ENCODE data around the gene TMC7.
"Not testable (repeated sequence)": the region's sequence is repeated elsewhere in the genome, so short reads cannot be mapped to it uniquely, and the experiment has no call there.

Gene TMC7

GRCh38 chr16:18983565-18984434, at the start of gene TMC7:
TSS of gene TMC7 (plus strand) at chr16:18983934. CDS start at chr16:18984064, 130 bp downstream.
- DNase-seq, result peak; percentile 91

GRCh38 chr16:18936727-18937340, 46.9 kb upstream of the TMC7 start:
- DNase-seq, result no peak

DNA sequence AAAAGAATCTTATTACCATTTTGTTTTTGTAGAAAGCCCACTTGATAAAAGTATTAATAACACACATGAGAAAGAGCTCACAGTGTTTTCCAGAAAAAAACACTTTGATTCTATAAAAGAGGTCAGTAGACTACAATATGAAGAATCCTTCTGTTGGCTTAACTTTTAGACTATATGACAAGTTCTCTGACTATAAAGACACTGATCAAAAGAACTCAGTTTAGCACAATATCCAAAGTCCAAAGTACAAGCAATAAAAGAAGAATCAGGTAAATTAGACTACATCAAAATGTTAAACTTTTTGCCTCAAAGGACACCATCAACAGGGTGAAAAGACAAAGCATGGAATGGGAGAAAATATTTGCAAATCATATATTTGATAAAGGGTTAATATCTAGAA, 46.3 kb upstream of the TMC7 start:
- no peak for DNase-seq

GRCh38 chr16:18938986-18939385, 44.7 kb upstream of the TMC7 start:
- no peak for DNase-seq

GRCh38 chr16:18941471-18941870, 42.3 kb upstream of the TMC7 start:
- DNase-seq, result no peak

- DNase-seq, result no peak
Measured at GRCh38 chr16:18942061-18942460, 41.7 kb upstream of the TMC7 start.

DNA sequence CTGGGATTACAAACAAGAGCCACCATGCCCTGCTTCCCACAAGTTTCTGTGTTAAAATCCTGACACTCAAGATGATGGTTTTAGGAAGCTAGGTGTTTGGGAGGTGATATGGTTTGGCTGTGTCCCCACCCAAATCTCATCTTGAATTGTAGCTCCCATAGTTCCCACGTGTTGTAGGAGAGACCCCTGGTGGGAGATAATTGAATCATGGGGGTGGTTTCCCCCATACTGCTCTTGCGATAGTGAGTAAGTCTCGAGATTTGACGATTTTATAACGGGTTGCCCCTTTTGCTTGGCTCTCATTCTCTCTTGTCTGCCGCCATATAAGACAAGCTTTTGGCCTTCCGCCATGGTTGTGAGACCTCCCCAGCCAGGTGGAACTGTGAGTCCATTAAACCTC, 40.3 kb upstream of the TMC7 start:
- DNase-seq, result no peak

GRCh38 chr16:18945233-18945632, 38.5 kb upstream of the TMC7 start:
- DNase-seq, result no peak

- DNase-seq, result no peak
Measured at GRCh38 chr16:18948372-18949020, 35.2 kb upstream of the TMC7 start.

DNA sequence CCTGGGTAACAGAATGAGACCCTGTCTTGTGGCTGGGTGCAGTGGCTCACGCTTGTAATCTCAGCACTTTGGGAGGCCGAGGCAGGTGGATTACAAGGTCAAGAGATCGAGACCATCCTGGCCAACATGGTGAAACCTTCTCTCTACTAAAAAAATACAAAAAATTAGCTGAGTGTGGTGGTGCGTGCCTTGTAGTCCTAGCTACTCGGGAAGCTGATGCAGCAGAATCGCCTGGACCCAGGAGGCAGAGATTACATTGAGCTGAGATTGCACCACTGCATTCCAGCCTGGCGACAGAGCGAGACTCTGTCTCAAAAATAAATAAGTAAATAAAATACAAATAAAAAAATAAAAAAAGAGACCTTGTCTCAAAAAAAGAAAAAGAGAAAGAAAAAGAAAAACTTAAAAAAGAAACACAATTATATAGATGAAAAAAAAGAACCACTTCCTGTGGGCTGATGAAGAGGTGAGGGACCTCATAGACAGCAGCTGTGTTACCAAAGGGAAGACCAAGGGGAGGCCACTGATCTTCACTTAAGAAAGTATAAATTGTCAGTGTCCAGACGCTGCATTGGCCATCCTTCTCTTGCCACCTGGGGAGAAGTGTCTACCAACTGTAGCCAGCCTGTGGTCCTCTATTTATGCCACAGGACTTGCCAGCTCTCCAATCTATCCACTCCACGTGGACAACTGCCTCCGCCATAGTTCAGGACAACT, 33.1 kb upstream of the TMC7 start:
- no peak for DNase-seq

DNA sequence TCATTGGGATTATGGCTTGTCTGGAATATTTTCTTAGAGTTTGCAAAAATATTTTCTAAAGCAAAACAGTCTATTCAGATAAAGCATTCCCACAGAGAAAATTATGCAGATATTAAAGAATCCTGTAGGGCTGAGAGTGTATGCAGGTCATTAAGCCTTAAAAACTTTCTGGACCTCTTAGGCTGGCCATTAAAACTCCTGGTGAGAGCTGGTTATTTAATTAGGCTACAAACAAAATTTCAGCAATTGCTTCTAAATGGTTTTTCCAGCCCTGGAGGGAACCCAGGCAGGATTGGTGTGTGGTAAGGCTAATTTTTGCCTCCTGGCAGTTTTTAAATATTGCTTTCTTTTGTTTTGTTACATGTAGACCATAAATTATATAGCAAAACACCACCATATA, 30.2 kb upstream of the TMC7 start:
- DNase-seq, result no peak

- not testable (repeated sequence) for DNase-seq
Measured at GRCh38 chr16:18955874-18956580, 27.7 kb upstream of the TMC7 start.

DNA sequence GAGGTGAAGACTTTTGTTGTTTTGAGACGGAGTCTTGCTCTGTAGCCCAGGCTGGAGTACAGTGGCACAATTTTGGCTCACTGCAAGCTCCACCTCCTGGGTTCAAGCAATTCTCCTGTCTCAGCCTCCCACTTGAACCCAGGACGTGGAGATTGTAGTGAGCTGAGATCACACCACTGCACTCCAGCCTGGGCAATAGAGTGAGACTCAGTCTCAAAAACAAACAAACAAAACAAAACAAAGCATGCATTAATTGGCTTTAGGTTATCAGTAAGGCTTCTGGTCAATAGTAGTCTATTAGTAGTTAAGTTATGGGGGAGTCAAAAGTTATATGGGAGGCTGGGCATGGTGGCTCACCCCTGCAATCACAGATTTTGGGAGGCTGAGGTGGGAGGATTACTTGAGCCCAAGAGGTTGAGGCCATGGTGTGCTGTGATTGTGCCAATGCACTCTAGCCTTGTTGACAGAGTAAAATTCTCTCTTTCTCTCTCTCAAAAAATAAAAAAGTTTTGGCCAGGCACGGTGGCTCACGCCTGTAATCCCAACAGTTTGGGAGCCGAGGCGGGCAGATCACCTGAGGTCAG, 27.0 kb upstream of the TMC7 start:
- not testable (repeated sequence) for DNase-seq

DNA sequence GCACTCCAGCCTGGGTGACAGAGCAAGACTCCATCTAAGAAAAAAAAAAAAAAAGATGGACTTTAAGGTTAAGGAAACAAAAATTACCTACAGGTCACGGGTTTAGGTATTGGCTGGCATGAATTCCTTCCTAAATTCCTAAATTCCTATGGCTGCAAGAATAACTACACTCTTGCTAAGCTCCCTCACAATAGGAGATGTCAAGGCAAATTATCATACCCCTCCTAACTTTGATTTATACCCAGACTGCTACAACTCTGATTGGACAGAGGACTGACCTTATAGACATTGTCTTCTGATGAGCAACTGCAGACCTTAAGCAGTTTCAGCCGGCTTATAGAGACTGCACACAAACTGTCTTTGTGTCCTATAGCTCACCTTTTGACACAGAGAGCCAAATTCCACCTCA, 25.1 kb upstream of the TMC7 start:
- DNase-seq, result peak; percentile 32

GRCh38 chr16:18959031-18959505, 24.7 kb upstream of the TMC7 start:
- no peak for DNase-seq

DNA sequence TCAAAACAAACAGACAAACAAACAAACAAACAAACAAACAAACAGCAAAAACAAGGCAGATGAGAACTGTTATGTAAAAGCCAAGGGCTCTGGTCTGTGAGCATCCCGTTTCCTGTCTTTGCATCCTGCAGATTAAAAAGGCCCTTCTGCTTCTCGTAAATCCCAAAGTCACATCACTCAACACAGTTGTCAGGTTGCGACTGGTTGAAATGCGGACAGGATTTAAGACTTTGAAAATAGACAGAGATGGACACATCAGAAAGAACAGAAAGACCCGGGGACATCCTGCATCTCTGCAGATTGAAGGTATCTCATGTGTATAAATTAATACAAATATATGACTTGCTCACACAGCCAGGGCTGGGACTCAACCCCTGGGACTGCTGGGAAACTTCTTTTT, 18.2 kb upstream of the TMC7 start:
- no peak for DNase-seq

DNA sequence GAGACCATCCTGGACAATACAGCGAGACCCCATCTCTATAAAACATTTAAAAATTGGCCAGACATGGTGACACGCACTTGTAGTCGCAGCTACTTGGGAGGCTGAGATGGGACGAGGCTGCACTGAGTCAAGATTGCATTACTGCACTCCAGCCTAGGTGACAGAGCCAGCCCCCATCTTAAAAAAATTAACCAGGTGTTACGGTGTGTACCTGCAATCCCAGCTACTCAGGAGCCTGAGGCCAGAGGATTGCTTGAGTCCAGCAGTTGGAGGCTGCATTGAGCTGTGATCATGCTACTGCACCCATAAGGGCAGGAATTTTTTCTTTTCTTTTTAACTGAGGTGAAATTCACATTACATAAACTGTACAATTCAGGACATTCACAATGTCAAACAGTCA, 16.9 kb upstream of the TMC7 start:
- DNase-seq, result no peak

- peak; percentile 90 for DNase-seq
Measured at GRCh38 chr16:18969050-18969854, 14.5 kb upstream of the TMC7 start.

- no peak for DNase-seq
Measured at GRCh38 chr16:18969855-18970240, 13.9 kb upstream of the TMC7 start.

DNA sequence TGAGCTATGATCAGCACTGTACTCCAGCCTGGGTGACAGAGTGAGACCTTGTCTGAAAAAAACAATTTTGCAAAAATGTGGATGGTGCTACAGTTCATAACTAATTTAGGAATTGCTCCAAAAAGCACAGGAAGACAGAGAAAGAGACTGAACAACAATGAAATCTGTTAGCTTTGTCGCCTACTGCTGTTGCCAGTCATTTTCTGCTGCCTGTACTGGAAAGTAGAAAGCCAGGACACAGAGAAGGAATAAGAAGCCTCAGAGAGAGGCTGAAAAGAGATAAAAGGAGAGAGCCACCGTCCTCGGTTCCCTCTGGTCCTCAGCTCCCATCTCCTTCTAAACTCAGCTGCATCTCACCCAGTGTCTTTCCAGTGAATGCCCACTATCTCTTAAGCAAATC, 8.6 kb upstream of the TMC7 start:
- no peak for DNase-seq

DNA sequence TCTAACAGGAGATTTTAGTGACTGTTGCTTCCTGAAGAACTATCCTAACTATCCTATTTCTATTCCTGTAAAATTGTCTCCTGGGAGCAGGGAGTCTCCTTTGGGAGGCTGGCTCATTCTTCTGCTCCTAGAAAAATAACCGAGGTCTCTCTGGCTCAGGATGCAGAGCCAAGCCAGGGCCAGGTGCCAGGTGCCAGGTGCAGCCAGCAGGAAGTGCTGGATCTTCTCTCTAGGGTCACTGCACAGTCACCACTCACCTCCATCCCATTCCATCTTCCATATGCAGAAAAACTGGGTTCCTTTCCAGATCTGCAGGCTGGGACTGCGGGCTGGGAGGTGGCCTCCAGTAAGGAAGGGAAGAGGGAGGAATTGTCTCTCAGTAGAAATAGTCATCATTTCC, 3.8 kb upstream of the TMC7 start:
- DNase-seq, result no peak

All from retina (tissue), 1 donor.